HEK293 (cell line): Measurements from ENCODE around the gene C2CD5.

Experiments used
- CTCF ChIA-PET: fragments of 350-600 bp; formaldehyde crosslinking; extraction: SDS; loops from one replicate; lab custom pipeline; 2021; ENCODE audit warnings: antibody characterized with exemption; lab: Yijun Ruan, JAX
- POLR2A ChIA-PET: fragments of 300-600 bp; formaldehyde crosslinking; extraction: SDS; loops from one replicate; lab custom pipeline; 2020; ENCODE audit warnings: antibody characterized with exemption, inconsistent platforms; lab: Yijun Ruan, JAX
- H3K27ac ChIP-seq: fragments of 200-500 bp; sonication (Bioruptor generic); 2 replicates; pipeline ENCODE4 v1.5.1; 2014; ENCODE audit warnings: low read depth, low read length, control low read depth, inconsistent platforms; ENCODE audit errors: extremely low read depth
- H3K36me3 ChIP-seq, 2 experiments: fragments of 200-500 bp in 1 of 2; sonication (Bioruptor generic) in 1 of 2; 1 replicate in 1 of 2; 2 replicates in 1 of 2; pipeline ENCODE4 v1.5.1; 2014 to 2017; ENCODE audit warnings: inconsistent platforms in 2 of 2, low read length in 2 of 2; ENCODE audit not compliant: control insufficient read depth in 2 of 2, insufficient read depth in 1 of 2
- H3K4me1 ChIP-seq: fragments of 200-500 bp; sonication (Bioruptor generic); 2 replicates; pipeline ENCODE4 v1.5.1; 2014; ENCODE audit warnings: mild to moderate bottlenecking, low read length, inconsistent platforms; ENCODE audit not compliant: control insufficient read depth, insufficient read depth
- H3K4me3 ChIP-seq: 2 replicates; pipeline ENCODE4 v1.5.1; 2011; ENCODE audit warnings: low read depth, mild to moderate bottlenecking, control low read depth, low read length, moderate library complexity
- H3K9me3 ChIP-seq: fragments of 200-500 bp; sonication (Bioruptor generic); 2 replicates; pipeline ENCODE4 v1.5.1; 2014; ENCODE audit warnings: low read depth, low read length, inconsistent platforms; ENCODE audit not compliant: control insufficient read depth, insufficient read depth
- AEBP2 ChIP-seq: fragments of 450-650 bp; formaldehyde crosslinking; IDR thresholded peaks from 2 replicates; pipeline ENCODE4 v1.5.1; 2016; ENCODE audit warnings: missing biosample characterization, missing genetic modification characterization, borderline replicate concordance
- GLI2 ChIP-seq: fragments of 450-650 bp; formaldehyde crosslinking; IDR thresholded peaks from 2 replicates; pipeline ENCODE4; 2017; ENCODE audit warnings: missing biosample characterization, missing genetic modification characterization, low read depth, borderline replicate concordance
- INSM2 ChIP-seq: fragments of 450-650 bp; formaldehyde crosslinking; IDR thresholded peaks from 2 replicates; pipeline ENCODE4 v1.5.1; 2016; ENCODE audit warnings: missing biosample characterization, missing genetic modification characterization
- KLF7 ChIP-seq: fragments of 450-650 bp; formaldehyde crosslinking; IDR thresholded peaks from 2 replicates; pipeline ENCODE4 v1.5.1; 2016; ENCODE audit warnings: missing biosample characterization, missing genetic modification characterization, borderline replicate concordance
- SP2 ChIP-seq: fragments of 450-650 bp; formaldehyde crosslinking; IDR thresholded peaks from 2 replicates; pipeline ENCODE4 v1.5.1; 2016; ENCODE audit warnings: missing biosample characterization, missing genetic modification characterization
- ZBTB10 ChIP-seq: fragments of 450-650 bp; formaldehyde crosslinking; IDR thresholded peaks from 2 replicates; pipeline ENCODE4 v1.5.1; 2016; ENCODE audit warnings: missing biosample characterization, missing genetic modification characterization
- ZBTB26 ChIP-seq: fragments of 450-650 bp; formaldehyde crosslinking; optimal IDR thresholded peaks from 2 replicates; pipeline ENCODE3; 2016; ENCODE audit warnings: missing biosample characterization, mild to moderate bottlenecking, missing genetic modification characterization
- ZNF133 ChIP-seq: fragments of 450-650 bp; formaldehyde crosslinking; IDR thresholded peaks from 2 replicates; pipeline ENCODE4 v1.5.1; 2016; ENCODE audit warnings: missing biosample characterization, missing genetic modification characterization
- ZNF146 ChIP-seq: fragments of 450-650 bp; formaldehyde crosslinking; IDR thresholded peaks from 2 replicates; pipeline ENCODE4 v1.5.1; 2016; ENCODE audit warnings: missing biosample characterization, missing genetic modification characterization
- ZNF2 ChIP-seq: fragments of 450-650 bp; formaldehyde crosslinking; IDR thresholded peaks from 2 replicates; pipeline ENCODE4 v1.5.1; 2016; ENCODE audit warnings: missing biosample characterization, missing genetic modification characterization
- ZNF24 ChIP-seq: fragments of 450-650 bp; formaldehyde crosslinking; IDR thresholded peaks from 2 replicates; pipeline ENCODE4 v1.5.1; 2016; ENCODE audit warnings: missing biosample characterization, missing genetic modification characterization
- ZNF350 ChIP-seq: fragments of 450-650 bp; formaldehyde crosslinking; IDR thresholded peaks from 2 replicates; pipeline ENCODE4 v1.5.0; 2017; ENCODE audit warnings: missing biosample characterization, mild to moderate bottlenecking, missing genetic modification characterization
- ZNF391 ChIP-seq: fragments of 450-650 bp; formaldehyde crosslinking; IDR thresholded peaks from 2 replicates; pipeline ENCODE4 v1.5.1; 2016; ENCODE audit warnings: low read depth, missing biosample characterization, missing genetic modification characterization, borderline replicate concordance
- ZNF513 ChIP-seq: fragments of 450-650 bp; IDR thresholded peaks from 2 replicates; pipeline ENCODE4 v1.5.1; 2018; ENCODE audit warnings: missing biosample characterization, missing genetic modification characterization
- ZNF548 ChIP-seq: fragments of 450-650 bp; formaldehyde crosslinking; IDR thresholded peaks from 2 replicates; pipeline ENCODE4 v1.5.1; 2016; ENCODE audit warnings: missing biosample characterization, missing genetic modification characterization
- ZNF549 ChIP-seq: fragments of 450-650 bp; IDR thresholded peaks from 2 replicates; pipeline ENCODE4 v1.5.1; 2018; ENCODE audit warnings: missing biosample characterization, missing genetic modification characterization, mild to moderate bottlenecking, inconsistent platforms, moderate library complexity
- ZNF558 ChIP-seq: fragments of 450-650 bp; formaldehyde crosslinking; IDR thresholded peaks from 2 replicates; pipeline ENCODE4 v1.5.1; 2016; ENCODE audit warnings: missing biosample characterization, missing genetic modification characterization
- ZNF639 ChIP-seq: fragments of 450-650 bp; formaldehyde crosslinking; IDR thresholded peaks from 2 replicates; pipeline ENCODE4 v1.5.1; 2016; ENCODE audit warnings: missing biosample characterization, missing genetic modification characterization

C2CD5 gene

GRCh38 chr12:22576473-22576872 lies 32.1 kb upstream of the C2CD5 start:
- H3K4me1 ChIP-seq: no peaks in the 10 kb centered on the region
- H3K9me3 ChIP-seq: no peaks in the 10 kb centered on the region
- TF ChIP-seq ZNF513 (tag by site-specific recombination) (no peak), ZNF24 (no peak), ZNF548 (no peak), ZNF2 (no peak), AEBP2 (no peak), ZNF133 (tag by site-specific recombination) (no peak), ZNF146 (tag by site-specific recombination) (no peak), ZNF558 (tag by site-specific recombination) (no peak), KLF7 (tag by site-specific recombination) (no peak)
- no peaks in the 10 kb centered on the region for H3K36me3 ChIP-seq
- no peak overlapping the region for H3K27ac ChIP-seq
- POLR2A ChIA-PET: no interaction called here
- CTCF ChIA-PET: interaction anchor here (0.9 kb wide), 1 partner anchor 8 kb away, joined by 3 read pairs; no protein-coding TSS in a partner anchor
- no peak overlapping the region for H3K4me3 ChIP-seq

- TF ChIP-seq ZNF133 (tag by site-specific recombination): no peak
- no peak for TF ChIP-seq ZBTB10 (tag by site-specific recombination)
- TF ChIP-seq ZNF391 (tag by site-specific recombination): no peak
- no peak for TF ChIP-seq INSM2 (tag by site-specific recombination)
- TF ChIP-seq ZNF639 (tag by site-specific recombination): no peak
- TF ChIP-seq SP2 (tag by site-specific recombination): no peak
- TF ChIP-seq ZBTB26 (tag by site-specific recombination): no peak
- TF ChIP-seq GLI2: no peak
- no peak for TF ChIP-seq ZNF549 (tag by site-specific recombination)
- no peak for TF ChIP-seq ZNF350 (tag by site-specific recombination)
- CTCF ChIA-PET: interaction anchor here (0.9 kb wide), 1 partner anchor 8 kb away, joined by 3 read pairs; no protein-coding TSS in a partner anchor
- Histone ChIP-seq H3K36me3 (no peaks in the 10 kb centered on the region), H3K4me3 (no peak overlapping the region), H3K4me1 (no peaks in the 10 kb centered on the region), H3K9me3 (no peaks in the 10 kb centered on the region), H3K27ac (no peak overlapping the region)
- POLR2A ChIA-PET: no interaction called here
These were observed 31.7 kb upstream of the C2CD5 start for GRCh38 chr12:22576065-22576464.
